ENCODE results near the gene LRRC1.

LRRC1 gene

GRCh38 chr6:53939830-53940229 is 145.0 kb downstream of the LRRC1 start:
- no peak for DNase-seq (ENCODE audit: extremely low spot score)

GRCh38 chr6:53943395-53943794 is 148.6 kb downstream of the LRRC1 start:
- ChIA-PET CTCF (interaction anchor here (0.8 to 1.5 kb wide), 4 partner anchors 10 to 26 kb away, joined by 3 to 5 read pairs (median 4); no protein-coding TSS in a partner anchor), POLR2A (no interaction called here)

More at GRCh38 chr6:53939830-53940229, 145.0 kb downstream of the LRRC1 start:
- CTCF ChIA-PET: interaction anchor here (1.1 to 2.0 kb wide), 3 partner anchors 9 to 16 kb away, joined by 3 to 7 read pairs (median 6); no protein-coding TSS in a partner anchor
- no peak for TF ChIP-seq CTCF (IDR thresholded peaks at IDR 0.05; ENCODE audit: control extremely low read depth, extremely low read depth, low read depth, missing control alignments)
- POLR2A ChIA-PET: no interaction called here

GRCh38 chr6:53944091-53944490 is 149.3 kb downstream of the LRRC1 start:
- POLR2A ChIA-PET: no interaction called here
- TF ChIP-seq CTCF (IDR thresholded peaks at IDR 0.05; ENCODE audit: control extremely low read depth, extremely low read depth, low read depth, missing control alignments): no peak
- DNase-seq (ENCODE audit: extremely low spot score): no peak
- CTCF ChIA-PET: interaction anchor here (1.0 to 1.5 kb wide), 2 partner anchors 18 to 25 kb away, joined by 3 read pairs; no protein-coding TSS in a partner anchor

More at GRCh38 chr6:53943395-53943794, 148.6 kb downstream of the LRRC1 start:
- DNase-seq (ENCODE audit: extremely low spot score): no peak
- no peak for TF ChIP-seq CTCF (IDR thresholded peaks at IDR 0.05; ENCODE audit: control extremely low read depth, extremely low read depth, low read depth, missing control alignments)

GRCh38 chr6:53944543-53944942 is 149.7 kb downstream of the LRRC1 start:
- ChIA-PET CTCF (interaction anchor here (1.0 to 1.5 kb wide), 2 partner anchors 17 to 24 kb away, joined by 3 read pairs; no protein-coding TSS in a partner anchor), POLR2A (no interaction called here)
- TF ChIP-seq CTCF (IDR thresholded peaks at IDR 0.05; ENCODE audit: control extremely low read depth, extremely low read depth, low read depth, missing control alignments): no peak
- no peak for DNase-seq (ENCODE audit: extremely low spot score)

GRCh38 chr6:53945765-53946407 is 151.1 kb downstream of the LRRC1 start:
- no peak for DNase-seq (ENCODE audit: extremely low spot score)
- CTCF ChIA-PET: no interaction called here
- TF ChIP-seq CTCF (IDR thresholded peaks at IDR 0.05; ENCODE audit: control extremely low read depth, extremely low read depth, low read depth, missing control alignments): no peak
- POLR2A ChIA-PET: no interaction called here

- ChIA-PET POLR2A (no interaction called here), CTCF (interaction anchor here (0.7 to 0.9 kb wide), 2 partner anchors 8 kb away, joined by 3 to 5 read pairs; no protein-coding TSS in a partner anchor)
- no peak for TF ChIP-seq CTCF (IDR thresholded peaks at IDR 0.05; ENCODE audit: control extremely low read depth, extremely low read depth, low read depth, missing control alignments)
- DNase-seq (ENCODE audit: extremely low spot score): no peak
Observed at GRCh38 chr6:53947780-53948179, 153.0 kb downstream of the LRRC1 start.

All from GM10248 (cell line).